Esophagus squamous epithelium (tissue), 4 donors: ENCODE data around the gene SRGAP3.

Experiments
- CTCF ChIP-seq, 6 experiments: fragments of 450-650 bp in 4 of 6; fragments of 200-600 bp in 2 of 6; sonication (generic) in 2 of 6; IDR thresholded peaks; one replicate each; pipeline ENCODE4 v1.5.1; 2016 to 2019; ENCODE audit warnings: antibody characterized with exemption in 6 of 6, mild to moderate bottlenecking in 4 of 6, moderate library complexity in 4 of 6
- POLR2A ChIP-seq, 4 donors: fragments of 450-650 bp; IDR thresholded peaks; one replicate each; pipeline ENCODE4 v1.6.1; 2017; ENCODE audit warnings: antibody characterized with exemption in 4 of 4, mild to moderate bottlenecking in 4 of 4, moderate library complexity in 3 of 4

- TF ChIP-seq CTCF (IDR thresholded peaks at IDR 0.05) = no peak
- no peak for TF ChIP-seq POLR2A (IDR thresholded peaks at IDR 0.05)
These were observed 228.0 kb downstream of the SRGAP3 start for GRCh38 chr3:9021271-9022009.
